SKM-1 treated with dmso at 0.1 percent for 144 hours (cell line): ENCODE data around the gene JMJD1C.
"Not testable (repeated sequence)": the region's sequence is repeated elsewhere in the genome, so short reads cannot be mapped to it uniquely, and the experiment has no call there.

Source experiments
- DNase-seq: peaks from one replicate; lab custom pipeline; 2025; ENCODE audit not compliant: unreplicated experiment; lab: John Stamatoyannopoulos, UW

The JMJD1C gene, protein sequence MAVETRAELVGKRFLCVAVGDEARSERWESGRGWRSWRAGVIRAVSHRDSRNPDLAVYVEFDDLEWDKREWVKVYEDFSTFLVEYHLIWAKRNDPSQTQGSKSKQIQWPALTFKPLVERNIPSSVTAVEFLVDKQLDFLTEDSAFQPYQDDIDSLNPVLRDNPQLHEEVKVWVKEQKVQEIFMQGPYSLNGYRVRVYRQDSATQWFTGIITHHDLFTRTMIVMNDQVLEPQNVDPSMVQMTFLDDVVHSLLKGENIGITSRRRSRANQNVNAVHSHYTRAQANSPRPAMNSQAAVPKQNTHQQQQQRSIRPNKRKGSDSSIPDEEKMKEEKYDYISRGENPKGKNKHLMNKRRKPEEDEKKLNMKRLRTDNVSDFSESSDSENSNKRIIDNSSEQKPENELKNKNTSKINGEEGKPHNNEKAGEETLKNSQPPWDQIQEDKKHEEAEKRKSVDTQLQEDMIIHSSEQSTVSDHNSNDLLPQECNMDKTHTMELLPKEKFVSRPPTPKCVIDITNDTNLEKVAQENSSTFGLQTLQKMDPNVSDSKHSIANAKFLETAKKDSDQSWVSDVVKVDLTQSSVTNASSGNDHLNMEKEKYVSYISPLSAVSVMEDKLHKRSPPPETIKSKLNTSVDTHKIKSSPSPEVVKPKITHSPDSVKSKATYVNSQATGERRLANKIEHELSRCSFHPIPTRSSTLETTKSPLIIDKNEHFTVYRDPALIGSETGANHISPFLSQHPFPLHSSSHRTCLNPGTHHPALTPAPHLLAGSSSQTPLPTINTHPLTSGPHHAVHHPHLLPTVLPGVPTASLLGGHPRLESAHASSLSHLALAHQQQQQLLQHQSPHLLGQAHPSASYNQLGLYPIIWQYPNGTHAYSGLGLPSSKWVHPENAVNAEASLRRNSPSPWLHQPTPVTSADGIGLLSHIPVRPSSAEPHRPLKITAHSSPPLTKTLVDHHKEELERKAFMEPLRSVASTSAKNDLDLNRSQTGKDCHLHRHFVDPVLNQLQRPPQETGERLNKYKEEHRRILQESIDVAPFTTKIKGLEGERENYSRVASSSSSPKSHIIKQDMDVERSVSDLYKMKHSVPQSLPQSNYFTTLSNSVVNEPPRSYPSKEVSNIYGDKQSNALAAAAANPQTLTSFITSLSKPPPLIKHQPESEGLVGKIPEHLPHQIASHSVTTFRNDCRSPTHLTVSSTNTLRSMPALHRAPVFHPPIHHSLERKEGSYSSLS (N-terminal part only)

GRCh38 chr10:63465293-63466143 lies at the start of gene JMJD1C:
TSS of gene JMJD1C (minus strand) at chr10:63465977. CDS start at chr10:63465662, 315 bp downstream.
- DNase-seq = peak; percentile 66

GRCh38 chr10:63515002-63515763 lies 49.4 kb upstream of the JMJD1C start:
- DNase-seq = no peak

DNA sequence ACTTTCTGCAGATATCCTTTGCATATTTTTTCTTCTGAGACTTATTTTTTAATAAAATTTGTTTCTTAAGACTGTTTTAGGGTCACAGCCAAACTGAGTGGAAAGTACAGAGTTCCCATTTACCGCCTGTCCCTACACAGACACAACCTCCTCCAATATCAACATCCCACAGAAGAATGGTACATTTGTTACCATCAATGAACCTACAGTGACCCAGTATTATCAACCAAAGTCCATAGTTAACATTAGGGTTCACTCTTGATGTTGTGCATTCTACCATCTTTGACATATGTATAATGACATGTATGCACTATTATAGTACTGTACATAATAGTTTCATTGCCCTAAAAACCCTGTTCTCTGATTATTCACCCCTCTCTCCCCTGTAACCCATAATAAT lies 40.8 kb upstream of the JMJD1C start:
- no peak for DNase-seq

DNA sequence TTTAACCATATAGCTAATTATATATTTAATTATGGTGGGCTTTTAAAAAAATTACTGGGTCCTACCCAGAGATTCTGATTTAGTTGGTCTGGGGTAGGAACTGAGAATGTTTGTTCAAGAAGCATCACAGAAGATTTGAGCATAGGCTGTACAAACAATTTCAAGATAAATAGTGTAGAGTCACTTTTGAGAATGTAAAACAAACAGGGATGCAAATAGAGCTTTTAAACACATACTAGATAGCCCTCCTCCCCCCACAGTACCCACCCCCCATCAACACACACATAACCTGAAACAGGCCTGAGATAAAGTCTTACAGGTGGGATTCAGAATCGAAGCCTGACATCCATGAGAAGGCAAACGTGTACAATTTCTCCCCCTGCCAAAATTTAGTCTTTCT lies 39.8 kb upstream of the JMJD1C start:
- DNase-seq = no peak

GRCh38 chr10:63504145-63504881 lies 38.5 kb upstream of the JMJD1C start:
- no peak for DNase-seq

DNA sequence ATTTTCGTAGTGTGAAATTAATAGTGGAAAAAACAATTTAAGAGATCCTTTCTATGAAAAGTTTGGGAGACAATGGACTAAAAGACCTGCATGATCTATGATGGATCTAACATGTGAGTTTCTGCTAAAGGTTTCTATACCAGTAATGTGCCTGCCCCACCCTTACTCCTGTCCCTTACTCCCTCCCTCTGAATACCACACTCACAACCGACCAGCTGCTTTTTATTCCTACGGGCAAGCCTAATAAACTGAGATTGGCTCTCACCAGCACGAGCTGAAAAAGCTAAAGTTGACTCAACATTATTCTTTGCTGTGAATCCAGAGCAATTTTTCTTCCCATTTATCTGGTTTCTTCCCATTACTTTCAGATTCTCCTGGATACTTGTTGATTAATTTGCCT lies 37.6 kb upstream of the JMJD1C start:
- no peak for DNase-seq

- DNase-seq = no peak
These were observed 37.1 kb upstream of the JMJD1C start for GRCh38 chr10:63502832-63503231.

- no peak for DNase-seq
These were observed 36.2 kb upstream of the JMJD1C start for GRCh38 chr10:63501954-63502353.

GRCh38 chr10:63500551-63500950 lies 34.8 kb upstream of the JMJD1C start:
- DNase-seq = not testable (repeated sequence)

GRCh38 chr10:63498665-63499064 lies 32.9 kb upstream of the JMJD1C start:
- DNase-seq = no peak

GRCh38 chr10:63497321-63497720 lies 31.5 kb upstream of the JMJD1C start:
- DNase-seq = no peak

DNA sequence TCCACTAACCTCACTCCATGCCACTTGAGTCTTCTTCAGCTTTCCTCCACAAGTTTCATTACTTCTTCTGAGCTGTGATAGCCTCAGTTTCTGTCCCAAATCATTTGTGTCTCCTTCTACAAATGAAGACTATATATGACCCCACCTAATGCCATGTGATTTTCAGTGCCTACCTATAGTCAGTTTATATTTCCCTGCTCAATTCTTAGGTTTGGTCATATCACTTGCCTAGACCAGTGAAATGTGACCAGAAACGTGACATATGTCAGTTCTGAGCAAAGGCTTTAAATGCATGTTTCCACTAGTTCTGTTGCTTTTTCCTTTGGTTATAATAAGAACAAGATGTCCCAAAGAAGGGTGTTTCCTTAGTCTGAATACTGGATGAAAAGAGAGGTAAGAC lies 30.8 kb upstream of the JMJD1C start:
- no peak for DNase-seq

GRCh38 chr10:63494951-63495350 lies 29.2 kb upstream of the JMJD1C start:
- no peak for DNase-seq

DNA sequence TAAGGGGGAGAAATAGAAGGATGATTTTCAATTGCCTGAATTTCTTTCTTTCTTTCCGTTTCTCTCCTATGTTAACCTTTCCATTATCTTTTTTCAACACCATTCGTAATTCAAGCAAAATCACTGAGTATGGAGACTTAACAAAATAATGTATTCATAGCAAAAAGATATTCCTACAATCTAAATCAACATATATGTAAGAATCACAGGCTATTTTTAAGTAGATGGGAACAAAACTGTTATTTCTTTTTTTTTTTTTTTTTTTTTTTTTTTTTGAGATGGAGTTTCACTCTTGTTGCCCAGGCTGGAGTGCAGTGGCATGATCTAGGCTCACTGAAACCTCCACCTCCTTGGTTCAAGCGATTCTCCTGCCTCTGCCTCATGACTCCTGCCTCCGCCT lies 27.2 kb upstream of the JMJD1C start:
- DNase-seq = no peak

DNA sequence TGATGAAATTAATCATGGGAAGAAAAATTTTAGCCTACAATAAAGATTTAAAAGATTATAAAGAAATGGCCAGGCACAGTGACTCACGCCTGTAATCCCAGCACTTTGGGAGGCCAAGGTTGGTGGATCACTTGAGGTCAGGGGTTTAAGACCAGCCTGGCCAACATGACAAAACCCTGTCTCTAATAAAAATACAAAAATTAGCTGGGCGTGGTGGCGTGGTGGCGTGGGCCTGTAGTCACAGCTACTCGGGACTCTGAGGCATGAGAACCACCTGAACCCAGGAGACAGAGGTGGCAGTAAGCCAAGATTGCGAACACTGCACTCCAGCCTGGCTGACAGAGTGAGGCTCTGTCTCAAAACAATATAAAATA lies 26.5 kb upstream of the JMJD1C start:
- DNase-seq = not testable (repeated sequence)

DNA sequence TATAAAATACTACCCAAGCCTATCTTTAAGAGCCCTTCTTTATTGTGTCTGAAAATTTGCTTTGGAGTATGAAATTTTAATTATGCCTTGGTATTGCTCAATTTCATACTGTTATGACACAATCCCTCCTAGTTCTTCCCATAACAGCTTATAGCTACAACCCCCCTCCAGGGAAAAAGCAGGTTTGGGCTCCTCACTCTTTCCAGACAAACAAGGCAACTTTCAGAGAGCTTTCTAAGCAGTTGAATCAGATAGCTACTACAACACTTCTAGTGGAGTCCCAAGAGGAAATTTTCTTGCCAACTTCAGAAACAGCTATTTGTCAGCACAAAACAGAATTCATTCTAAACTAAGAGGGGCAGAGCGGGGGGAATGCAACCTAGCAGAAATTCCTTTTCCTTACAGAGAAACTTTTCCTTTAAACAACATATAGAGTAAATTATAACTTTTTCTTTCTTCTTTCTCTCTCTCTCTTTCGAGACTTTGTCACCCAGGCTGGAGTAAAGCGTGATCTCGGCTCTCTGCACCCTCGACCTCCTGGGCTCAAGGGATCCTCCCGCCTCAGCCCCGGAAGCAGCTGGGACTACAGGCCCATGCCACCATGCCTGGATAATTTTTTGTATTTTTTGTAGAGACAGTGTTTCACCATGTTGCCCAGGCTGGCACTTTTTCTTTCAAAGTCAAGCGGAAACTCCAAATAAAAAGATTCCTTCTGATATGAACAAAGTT lies 26.0 kb upstream of the JMJD1C start:
- no peak for DNase-seq

GRCh38 chr10:63489838-63490237 lies 24.1 kb upstream of the JMJD1C start:
- DNase-seq = no peak

DNA sequence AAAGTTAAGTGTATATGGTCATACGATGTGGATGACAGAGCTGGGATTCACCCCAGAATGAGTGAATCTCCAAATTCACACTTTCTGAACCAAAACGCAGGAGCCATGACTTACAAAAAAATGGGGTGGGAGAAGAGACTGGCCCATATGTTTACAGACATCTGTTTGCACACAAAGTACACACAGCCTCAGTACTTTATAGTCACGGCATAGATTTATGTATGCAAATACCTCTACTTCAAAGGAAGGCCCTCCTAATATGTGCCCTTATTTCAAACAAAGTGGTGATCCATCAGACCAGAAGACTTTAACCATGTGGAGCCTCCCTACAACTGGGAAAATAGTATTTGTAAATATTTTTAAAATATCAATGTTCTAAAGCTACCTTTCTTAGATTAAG lies 22.2 kb upstream of the JMJD1C start:
- DNase-seq = no peak
